ENCODE measurements around the gene HOXA9. TPM values are rescaled to one million over a fixed set of nuclear protein-coding genes. Genes with fewer than 3 reads are reported as not detected.

Gene HOXA9
- total RNA-seq, 1 experiment from 2014 or later, result 6.9 TPM

DNA sequence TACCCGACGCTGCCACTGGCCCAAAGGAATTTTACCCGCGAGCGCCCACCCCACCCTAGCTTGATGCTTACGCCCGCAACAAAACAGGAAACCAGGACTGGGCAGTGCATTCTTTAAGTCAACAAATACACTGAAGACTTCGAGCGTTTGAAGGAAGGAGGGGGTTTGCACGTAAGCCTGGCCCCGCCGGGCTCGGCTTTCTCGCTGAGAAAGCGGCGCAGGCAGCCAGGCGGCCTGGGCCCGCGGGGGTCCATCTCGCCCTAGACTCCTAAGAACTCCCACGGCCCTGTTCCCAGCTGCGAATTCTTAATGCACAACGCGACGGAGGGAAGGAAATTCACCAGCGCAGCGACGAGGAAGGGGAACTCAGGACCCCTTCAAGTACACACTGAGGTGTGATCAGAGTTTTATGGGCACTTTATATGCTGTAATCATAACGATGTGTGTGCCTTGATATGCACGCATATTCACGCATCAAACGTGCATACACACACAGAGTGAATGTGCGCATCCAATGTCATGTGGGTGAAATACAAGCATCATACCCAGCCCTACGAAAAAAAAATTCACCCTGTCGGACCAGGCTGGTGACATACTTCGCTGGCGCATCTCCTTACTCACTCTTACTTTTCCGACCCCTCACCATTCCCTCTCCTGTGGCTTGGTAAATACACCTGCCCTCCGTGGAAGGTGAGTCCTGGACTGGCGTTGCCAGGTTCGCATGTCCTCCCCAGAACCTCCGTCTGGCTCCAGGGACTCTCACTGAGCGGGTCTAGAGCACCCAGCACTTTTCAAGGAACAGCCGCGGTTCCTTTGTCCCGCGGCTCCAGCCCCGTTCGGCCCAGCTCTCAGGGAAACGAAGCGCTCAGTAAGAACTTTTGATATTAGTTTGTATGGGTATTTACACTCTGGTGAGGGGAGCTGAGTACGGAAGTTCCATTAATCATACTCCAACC lies 40.3 kb upstream of the HOXA9 start:
- BruUV-seq (replicated peaks), result no TSS peak
- POLR2A ChIA-PET, result interaction anchor here (0.7 kb wide), 1 partner anchor 1173 kb away, joined by 3 read pairs; no protein-coding TSS in a partner anchor
- Mint-ChIP-seq H3K36me3 (ENCODE audit: insufficient read depth, unreplicated experiment) (no peaks in the 10 kb centered on the region), H3K27ac (ENCODE audit: low read depth, unreplicated experiment) (no peak overlapping the region), H3K4me1 (ENCODE audit: insufficient read depth, unreplicated experiment) (no peaks in the 10 kb centered on the region), H3K27me3 (ENCODE audit: insufficient read depth, unreplicated experiment) (peaks cover 49% of the 10 kb centered on the region), H3K4me3 (ENCODE audit: unreplicated experiment) (no peak overlapping the region), H3K9me3 (ENCODE audit: unreplicated experiment) (no peaks in the 10 kb centered on the region)
- CTCF ChIA-PET, result interaction anchor here (1.0 to 6.5 kb wide), 2 partner anchors 10 to 369 kb away, joined by 5 to 71 read pairs; no protein-coding TSS in a partner anchor
- DNase-seq (ENCODE audit: unreplicated experiment), result no peak
- intact Hi-C loops (cut with micrococcal nuclease), result no loop called here
- TF ChIP-seq, protein P1, sequence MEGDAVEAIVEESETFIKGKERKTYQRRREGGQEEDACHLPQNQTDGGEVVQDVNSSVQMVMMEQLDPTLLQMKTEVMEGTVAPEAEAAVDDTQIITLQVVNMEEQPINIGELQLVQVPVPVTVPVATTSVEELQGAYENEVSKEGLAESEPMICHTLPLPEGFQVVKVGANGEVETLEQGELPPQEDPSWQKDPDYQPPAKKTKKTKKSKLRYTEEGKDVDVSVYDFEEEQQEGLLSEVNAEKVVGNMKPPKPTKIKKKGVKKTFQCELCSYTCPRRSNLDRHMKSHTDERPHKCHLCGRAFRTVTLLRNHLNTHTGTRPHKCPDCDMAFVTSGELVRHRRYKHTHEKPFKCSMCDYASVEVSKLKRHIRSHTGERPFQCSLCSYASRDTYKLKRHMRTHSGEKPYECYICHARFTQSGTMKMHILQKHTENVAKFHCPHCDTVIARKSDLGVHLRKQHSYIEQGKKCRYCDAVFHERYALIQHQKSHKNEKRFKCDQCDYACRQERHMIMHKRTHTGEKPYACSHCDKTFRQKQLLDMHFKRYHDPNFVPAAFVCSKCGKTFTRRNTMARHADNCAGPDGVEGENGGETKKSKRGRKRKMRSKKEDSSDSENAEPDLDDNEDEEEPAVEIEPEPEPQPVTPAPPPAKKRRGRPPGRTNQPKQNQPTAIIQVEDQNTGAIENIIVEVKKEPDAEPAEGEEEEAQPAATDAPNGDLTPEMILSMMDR (IDR thresholded peaks at IDR 0.05; ENCODE audit: unreplicated experiment), result no peak

DNA sequence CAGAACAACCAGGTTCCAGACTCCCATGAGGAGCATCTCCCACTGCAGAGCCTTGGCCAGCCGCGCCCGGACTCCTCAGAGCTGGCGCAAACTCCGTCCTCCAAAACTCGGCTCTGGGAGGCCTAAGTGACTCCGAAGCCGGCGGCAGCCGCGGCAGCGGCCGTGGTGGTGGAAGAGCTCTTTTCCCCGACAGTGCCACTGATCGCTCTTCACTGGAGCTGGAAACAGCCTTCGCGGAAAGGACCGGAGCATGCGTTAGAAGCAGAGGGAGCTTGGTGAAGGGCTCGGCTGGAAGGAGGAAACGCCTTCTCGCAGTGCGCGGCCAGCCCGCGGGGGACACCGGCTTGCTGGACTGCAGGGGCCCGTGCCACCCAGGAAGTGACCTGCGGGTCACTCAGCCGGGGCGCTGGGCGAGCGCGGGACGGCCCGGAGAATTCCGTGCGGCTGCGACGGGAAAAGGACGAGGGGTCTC lies 39.5 kb upstream of the HOXA9 start:
- DNase-seq (ENCODE audit: unreplicated experiment), result no peak

DNA sequence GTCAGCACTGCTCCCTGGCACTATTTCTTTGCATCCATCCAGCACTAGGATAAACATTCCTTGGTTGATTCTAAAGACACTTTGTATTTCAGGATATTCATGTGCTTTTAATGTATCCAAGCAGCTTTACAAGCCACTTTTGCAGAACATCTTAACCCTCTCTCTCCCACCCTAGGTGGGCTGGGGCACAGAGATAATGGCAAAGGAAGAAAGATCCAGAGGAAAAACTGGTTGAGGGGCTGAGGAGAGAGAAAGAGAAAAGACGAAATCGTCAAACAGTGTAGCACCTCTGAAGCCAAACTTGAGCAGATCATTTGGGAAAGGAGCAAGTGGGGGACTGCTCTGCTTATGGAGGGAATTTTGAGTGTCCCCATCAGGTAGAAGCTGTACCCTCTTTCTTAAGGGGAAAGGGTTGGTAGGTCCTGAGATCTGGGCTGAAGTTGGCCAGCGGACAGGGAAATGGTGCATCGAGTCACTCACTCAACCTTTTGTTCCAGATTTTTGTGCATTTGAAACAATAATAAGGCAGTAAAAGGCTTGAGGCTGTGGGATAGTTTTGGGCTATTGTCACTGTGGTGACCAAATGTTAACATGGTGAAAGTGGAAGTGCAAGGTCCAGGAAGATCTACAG lies 38.7 kb upstream of the HOXA9 start:
- Mint-ChIP-seq H3K27ac (ENCODE audit: low read depth, unreplicated experiment) (no peak overlapping the region), H3K9me3 (ENCODE audit: unreplicated experiment) (no peaks in the 10 kb centered on the region), H3K27me3 (ENCODE audit: insufficient read depth, unreplicated experiment) (peaks cover 64% of the 10 kb centered on the region), H3K4me3 (ENCODE audit: unreplicated experiment) (no peak overlapping the region), H3K36me3 (ENCODE audit: insufficient read depth, unreplicated experiment) (no peaks in the 10 kb centered on the region), H3K4me1 (ENCODE audit: insufficient read depth, unreplicated experiment) (no peaks in the 10 kb centered on the region)
- ChIA-PET POLR2A (no interaction called here), CTCF (interaction anchor here (0.7 to 1.3 kb wide), 3 partner anchors 8 to 401 kb away, joined by 3 to 7 read pairs (median 5); no protein-coding TSS in a partner anchor)
- no peak for DNase-seq (ENCODE audit: unreplicated experiment)
- BruUV-seq (replicated peaks), result no TSS peak
- intact Hi-C loops (cut with micrococcal nuclease), result no loop called here
- TF ChIP-seq, protein P1 (IDR thresholded peaks at IDR 0.05; ENCODE audit: unreplicated experiment), result no peak

More for the DNA sequence above, 39.5 kb upstream of the HOXA9 start:
- CTCF ChIA-PET, result interaction anchor here (1.0 kb wide), 1 partner anchor 9 kb away, joined by 5 read pairs; no protein-coding TSS in a partner anchor
- Mint-ChIP-seq H3K36me3 (ENCODE audit: insufficient read depth, unreplicated experiment) (no peaks in the 10 kb centered on the region), H3K4me3 (ENCODE audit: unreplicated experiment) (no peak overlapping the region), H3K9me3 (ENCODE audit: unreplicated experiment) (no peaks in the 10 kb centered on the region), H3K27me3 (ENCODE audit: insufficient read depth, unreplicated experiment) (peaks cover 56% of the 10 kb centered on the region), H3K27ac (ENCODE audit: low read depth, unreplicated experiment) (no peak overlapping the region), H3K4me1 (ENCODE audit: insufficient read depth, unreplicated experiment) (no peaks in the 10 kb centered on the region)
- intact Hi-C loops (cut with micrococcal nuclease), result no loop called here
- BruUV-seq (replicated peaks), result no TSS peak
- TF ChIP-seq, protein P1 (IDR thresholded peaks at IDR 0.05; ENCODE audit: unreplicated experiment), result no peak
- POLR2A ChIA-PET, result no interaction called here
